Stimulated activated CD8-positive, alpha-beta memory T cell treated with anti-CD3 and anti-CD28 coated beads, Interleukin-12 subunit alpha, Interleukin-12 subunit beta, amount 100 ng/mL, for 4 hours (primary cell): ENCODE data around the gene KIF17.

ENCODE experiments used
- DNase-seq: peaks from one replicate; pipeline ENCODE4 v3.0.0-alpha.2; 2020; ENCODE audit warnings: low read depth

KIF17 gene

GRCh38 chr1:20717452-20718342 is at the start of gene KIF17:
Gene KIF17, minus strand, starts transcription at chr1:20718007. Its CDS starts 301 bp downstream, at chr1:20717706.
- peak; percentile 49 for DNase-seq

DNA sequence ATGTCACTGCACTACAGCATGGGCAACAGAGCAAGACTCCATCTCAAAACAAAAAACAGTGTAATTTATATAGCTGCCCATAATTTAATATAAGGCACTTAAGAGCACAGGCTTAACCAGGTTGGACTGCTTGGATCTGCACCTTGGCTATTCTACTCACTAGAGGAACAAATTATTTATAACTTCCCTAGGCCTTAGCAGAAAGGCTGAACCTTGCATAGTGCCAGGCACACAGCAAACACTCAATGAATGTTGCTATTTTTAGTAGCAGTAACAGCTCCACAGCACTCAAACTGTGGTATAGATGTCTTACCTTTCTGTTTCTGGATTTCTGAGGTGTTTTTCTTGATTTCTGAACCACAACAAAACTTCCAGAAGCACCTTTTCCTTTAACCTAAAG is 49.5 kb upstream of the KIF17 start:
- no peak for DNase-seq

DNA sequence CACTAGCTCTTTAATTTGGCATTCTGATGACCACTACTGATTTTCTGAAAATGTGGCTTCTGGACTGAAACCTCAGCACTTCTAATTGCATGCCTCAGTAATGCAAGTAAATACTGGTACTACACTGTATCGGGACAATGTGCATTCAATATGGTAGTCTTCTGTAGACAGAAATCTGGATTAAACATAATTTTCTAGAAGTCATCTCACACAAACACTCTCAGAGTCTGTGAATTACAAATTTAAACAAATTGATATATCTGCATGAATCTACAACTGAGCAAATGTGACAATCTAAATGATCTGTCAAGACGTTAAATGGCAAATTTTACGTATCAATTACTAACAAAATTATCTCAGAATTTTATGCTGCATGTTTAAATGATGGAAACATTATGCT is 45.6 kb upstream of the KIF17 start:
- no peak for DNase-seq

DNA sequence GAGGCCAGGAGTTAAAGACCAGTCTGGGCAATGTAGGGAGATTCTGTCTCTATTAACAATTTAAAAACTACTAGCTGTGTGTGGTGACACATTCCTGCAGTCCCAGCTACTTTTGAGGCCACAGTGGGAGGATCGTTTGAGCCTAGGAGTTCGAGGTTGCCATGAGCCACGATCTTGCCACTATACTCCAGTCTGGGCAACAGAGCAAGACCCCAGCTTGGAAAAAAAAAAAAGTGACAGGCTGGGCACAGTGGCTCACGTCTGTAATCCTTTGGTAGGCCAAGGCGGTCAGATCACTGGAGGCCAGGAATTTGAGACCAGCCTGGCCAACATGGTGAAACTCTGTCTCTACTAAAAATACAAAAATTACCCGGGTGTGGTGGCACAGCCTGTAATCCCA is 42.5 kb upstream of the KIF17 start:
- DNase-seq = no peak

DNA sequence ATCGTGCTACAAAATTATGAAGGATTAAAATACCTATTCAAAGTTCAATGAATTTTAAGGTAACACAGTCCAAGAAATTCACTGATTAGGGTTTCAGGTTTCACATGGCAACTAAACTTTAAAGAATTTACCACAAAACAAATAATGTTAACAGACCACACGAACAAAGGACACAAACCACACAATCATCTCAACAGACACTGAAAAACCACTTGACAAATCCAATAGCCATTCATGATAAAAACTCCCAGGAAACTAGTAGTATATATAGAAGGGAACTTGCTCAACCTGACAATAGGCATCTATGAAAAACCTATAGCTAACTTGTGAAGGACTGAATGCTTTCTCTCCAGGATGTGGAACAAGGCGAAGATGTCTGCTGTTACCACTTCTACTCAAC is 35.8 kb upstream of the KIF17 start:
- no peak for DNase-seq

DNA sequence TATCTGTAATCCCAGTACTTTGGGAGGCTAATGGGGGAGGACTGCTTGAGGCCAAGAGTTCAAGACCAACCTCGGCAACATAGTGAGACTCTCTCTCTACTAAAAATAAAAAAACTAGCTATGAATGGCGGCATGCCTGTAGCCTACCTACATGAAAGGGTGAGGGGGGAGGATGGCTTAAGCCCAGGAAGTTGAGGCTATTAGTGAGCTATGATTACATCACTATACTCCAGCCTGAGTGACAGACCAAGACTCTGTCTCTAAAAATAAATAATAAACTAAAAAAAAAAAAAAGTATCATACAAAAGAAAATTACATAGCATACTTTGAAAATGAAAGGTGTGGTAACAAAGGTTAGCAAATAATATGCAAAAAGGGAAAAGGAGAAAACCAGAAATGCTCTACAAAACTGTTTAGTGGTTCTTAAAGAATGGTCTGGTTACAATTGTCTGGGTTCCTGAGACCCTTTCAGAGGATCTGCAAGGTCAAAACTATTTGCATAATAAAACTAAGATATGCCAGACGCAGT is 33.7 kb upstream of the KIF17 start:
- no peak for DNase-seq

DNA sequence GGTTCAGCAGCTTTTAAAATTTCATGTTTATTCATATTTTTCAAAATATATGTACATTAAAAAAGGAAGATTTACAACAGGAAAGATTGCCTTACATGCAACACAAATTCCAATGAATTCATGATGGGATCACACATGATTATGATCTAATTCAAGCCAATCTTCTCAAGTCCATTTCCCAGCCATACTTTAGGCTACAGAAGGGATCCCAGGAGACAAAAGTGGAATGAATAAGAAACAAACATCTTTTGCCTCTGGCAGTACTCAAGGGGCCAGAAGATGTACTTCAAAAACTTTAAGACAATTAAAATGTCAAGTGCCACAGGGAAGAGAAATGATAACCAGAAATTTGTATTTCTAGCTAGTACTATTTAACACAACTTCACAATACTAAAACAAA is 24.9 kb upstream of the KIF17 start:
- no peak for DNase-seq

DNA sequence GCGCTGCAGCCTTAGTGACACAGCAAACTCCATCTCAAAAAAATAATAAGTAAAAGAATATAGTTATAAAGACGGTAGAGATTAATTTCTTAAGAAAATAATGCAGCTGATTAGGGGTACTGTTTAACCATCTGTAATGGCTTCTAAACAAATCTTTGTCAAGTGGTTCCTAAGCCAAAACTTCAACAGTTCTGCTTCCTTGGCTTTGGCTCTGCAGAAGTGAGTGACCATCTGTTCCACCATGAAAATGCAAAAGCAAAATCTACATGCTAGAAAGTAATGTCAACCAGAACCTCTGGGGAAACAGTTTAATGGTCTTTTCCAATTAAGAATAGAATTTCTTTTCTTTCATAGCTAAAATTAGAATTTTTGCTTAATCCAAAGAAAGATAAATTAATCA is 23.0 kb upstream of the KIF17 start:
- DNase-seq = no peak

DNA sequence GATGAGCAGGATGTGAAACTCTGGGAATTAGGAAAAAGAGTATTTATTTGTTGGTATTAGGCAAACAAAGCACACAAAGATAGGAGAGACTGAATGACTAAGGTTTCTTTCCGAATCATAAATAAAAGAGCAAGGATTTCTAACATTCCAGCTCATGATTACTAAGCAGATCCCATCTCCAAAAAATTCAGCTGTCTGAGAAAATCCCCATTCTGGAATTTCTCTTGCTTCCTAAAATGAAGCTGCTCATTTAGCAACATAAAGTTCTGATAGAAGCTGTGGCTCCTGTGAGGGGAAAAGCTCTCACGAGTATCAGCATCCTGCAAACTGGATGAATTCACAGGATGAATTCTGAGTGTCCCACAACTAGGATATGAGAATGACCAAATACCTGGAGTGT is 21.4 kb upstream of the KIF17 start:
- no peak for DNase-seq

- DNase-seq = no peak
These were observed 17.8 kb upstream of the KIF17 start for GRCh38 chr1:20735581-20736111.

DNA sequence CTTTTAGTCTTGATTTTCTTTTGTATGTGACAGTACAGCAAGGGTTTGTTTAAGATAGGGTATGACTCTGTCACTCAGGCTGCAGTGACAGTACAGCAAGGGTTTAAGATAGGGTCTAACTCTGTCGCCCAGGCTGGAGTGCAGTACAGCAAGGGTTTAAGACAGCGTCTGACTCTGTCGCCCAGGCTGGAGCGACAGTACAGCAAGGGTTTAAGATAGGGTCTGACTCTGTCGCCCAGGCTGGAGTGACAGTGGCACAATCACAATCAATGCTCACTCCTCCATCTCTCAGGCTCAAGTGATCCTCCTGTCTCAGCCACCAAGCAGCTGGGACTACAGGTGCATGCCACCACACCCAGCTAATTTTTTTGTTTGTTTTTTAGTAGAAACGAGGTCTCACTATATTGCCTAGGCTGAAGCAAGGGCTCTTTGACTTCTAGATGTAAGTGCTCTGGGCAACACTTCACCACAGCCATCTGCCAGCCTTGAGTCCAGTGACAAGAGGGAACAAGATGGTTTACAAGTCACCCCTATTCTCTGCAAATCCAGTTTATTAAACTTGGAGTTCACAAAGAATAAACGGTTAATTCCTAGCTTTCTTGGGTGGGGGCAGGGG is 15.7 kb upstream of the KIF17 start:
- DNase-seq = no peak

GRCh38 chr1:20732588-20733359 is 15.0 kb upstream of the KIF17 start, which contains the start of gene SH2D5:
Gene SH2D5, minus strand, starts transcription at chr1:20732703. Its CDS starts 4,659 bp downstream, at chr1:20728044.
- peak; percentile 56 for DNase-seq

DNA sequence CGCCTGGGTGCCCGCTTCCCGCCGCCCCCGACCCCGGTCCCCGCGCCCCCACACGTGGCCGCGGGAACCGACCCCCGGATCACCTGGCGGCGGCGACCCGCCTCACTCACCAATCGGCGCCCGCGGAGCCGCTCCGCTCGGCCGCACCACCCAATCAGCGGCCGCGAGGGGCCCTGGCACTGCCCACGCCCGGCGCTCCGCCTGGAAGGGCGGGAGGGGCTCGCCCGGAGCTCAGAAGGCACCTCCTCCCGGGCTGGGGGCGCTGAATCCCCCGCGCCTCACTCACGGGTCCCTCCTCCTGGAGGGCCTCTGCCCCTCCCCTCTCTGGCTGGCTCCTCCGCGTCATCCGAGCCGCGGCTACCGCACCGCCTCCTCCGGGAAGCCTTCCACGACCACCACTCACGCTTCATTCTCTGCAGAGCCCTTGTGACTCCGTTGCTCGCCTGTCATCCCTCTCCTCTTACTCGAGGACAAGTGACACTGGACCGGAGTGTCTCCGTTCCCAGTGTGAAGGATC is 14.3 kb upstream of the KIF17 start:
- DNase-seq = peak; percentile 56

GRCh38 chr1:20731057-20731991 is 13.5 kb upstream of the KIF17 start:
- no peak for DNase-seq

DNA sequence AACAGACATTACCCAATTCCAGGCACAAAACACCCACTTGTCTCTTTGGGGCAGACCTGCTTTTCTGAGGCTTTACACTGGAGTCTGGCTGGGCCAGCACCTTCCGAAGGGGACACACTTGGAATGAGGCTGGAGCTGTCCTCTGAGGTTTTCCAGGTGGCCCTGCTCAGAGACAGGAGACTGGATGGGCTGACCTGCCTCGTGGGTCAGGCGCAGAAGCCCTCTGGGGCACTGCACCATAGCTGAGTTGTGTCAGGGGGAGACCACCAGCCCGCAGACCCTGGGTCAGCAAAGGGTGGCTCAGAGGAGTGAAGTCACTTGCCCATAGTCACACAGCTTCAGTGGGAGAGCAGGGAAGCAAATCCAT is 12.9 kb upstream of the KIF17 start:
- DNase-seq = no peak

GRCh38 chr1:20729990-20730689 is 12.3 kb upstream of the KIF17 start:
- no peak for DNase-seq

GRCh38 chr1:20729155-20729931 is 11.5 kb upstream of the KIF17 start:
- DNase-seq = no peak

DNA sequence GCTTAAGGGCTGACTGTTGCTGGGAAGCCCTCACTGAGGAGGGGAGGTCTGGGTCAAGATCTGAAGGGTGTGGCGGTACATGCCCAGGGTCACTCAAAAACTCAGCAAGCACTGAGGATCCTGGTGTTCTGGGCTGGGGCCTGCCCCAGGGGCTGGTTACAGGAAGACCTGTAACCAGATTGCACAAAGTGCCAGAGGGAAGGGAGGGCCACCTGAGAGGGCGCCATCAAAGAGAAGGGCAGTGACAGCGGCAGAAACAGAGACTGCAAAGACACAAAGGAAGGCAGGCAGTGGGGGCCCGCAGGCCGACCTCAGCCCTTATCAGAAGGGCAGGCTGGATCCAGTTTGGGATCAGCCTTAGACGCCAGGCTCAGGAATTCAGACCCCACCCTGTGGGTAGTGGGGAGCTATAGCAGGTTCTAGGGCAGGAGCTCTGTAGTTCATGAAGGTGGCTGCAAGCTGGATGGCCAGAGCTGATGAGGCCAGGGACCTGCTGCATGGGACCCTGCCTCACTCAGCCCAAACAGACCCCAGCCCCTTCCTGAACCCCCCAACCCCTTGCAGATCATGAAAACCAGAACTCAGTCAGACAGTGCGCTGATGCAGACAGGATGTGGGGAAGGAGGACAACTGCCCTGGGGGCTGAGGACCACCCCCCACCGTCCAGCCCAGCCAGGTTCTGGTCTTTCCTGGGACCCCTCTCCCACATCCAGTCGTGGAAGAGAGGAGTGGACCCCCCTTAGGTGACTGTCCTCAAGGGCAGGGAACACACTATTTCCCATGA is 10.8 kb upstream of the KIF17 start:
- no peak for DNase-seq
